Mesenchymal stem cell (in vitro differentiated cells and primary cell): ENCODE measurements around the gene ATAD1.
A peak's percentile ranks its signal among the peaks of the same experiment; 100 is the strongest.
"Not testable (repeated sequence)": the region's sequence is repeated elsewhere in the genome, so short reads cannot be mapped to it uniquely, and the experiment has no call there.

ENCODE experiments used
- DNase-seq: peaks from one replicate; pipeline ENCODE4 v3.0.0-alpha.2; 2013
- H2AFZ ChIP-seq: one replicate; pipeline ENCODE4 v1.6.1; 2013; ENCODE audit warnings: low read depth, mild to moderate bottlenecking, control low read depth, inconsistent platforms, low read length, moderate library complexity
- H2AK5ac ChIP-seq: 2 replicates; pipeline ENCODE4 v1.6.1; 2013; ENCODE audit warnings: low read length, moderate library complexity, mild to moderate bottlenecking, inconsistent platforms; ENCODE audit not compliant: severe bottlenecking
- H2BK120ac ChIP-seq: one replicate; pipeline ENCODE4 v1.6.1; 2013; ENCODE audit warnings: low read depth, mild to moderate bottlenecking, inconsistent platforms, low read length, moderate library complexity
- H2BK12ac ChIP-seq, 2 experiments: one replicate each; pipeline ENCODE4 v1.6.1; 2013; ENCODE audit warnings: inconsistent platforms in 2 of 2, low read length in 2 of 2, mild to moderate bottlenecking in 2 of 2, moderate library complexity in 2 of 2, control low read depth in 1 of 2
- H2BK15ac ChIP-seq: one replicate; pipeline ENCODE4 v1.6.1; 2013; ENCODE audit warnings: mild to moderate bottlenecking, low read depth, inconsistent platforms; ENCODE audit not compliant: poor library complexity, severe bottlenecking
- H2BK5ac ChIP-seq: 2 replicates; pipeline ENCODE4 v1.6.1; 2013; ENCODE audit warnings: low read depth, mild to moderate bottlenecking, low read length, control low read depth, inconsistent platforms; ENCODE audit not compliant: poor library complexity, severe bottlenecking
- H3K14ac ChIP-seq, 2 experiments: one replicate each; pipeline ENCODE4 v1.6.1; 2013; ENCODE audit warnings: inconsistent platforms in 2 of 2, low read length in 2 of 2, control low read depth in 1 of 2, mild to moderate bottlenecking in 1 of 2, moderate library complexity in 1 of 2
- H3K18ac ChIP-seq, 2 experiments: one replicate each; pipeline ENCODE4 v1.6.1; 2013; ENCODE audit warnings: inconsistent platforms in 2 of 2, low read length in 2 of 2, control low read depth in 1 of 2, low read depth in 1 of 2, mild to moderate bottlenecking in 1 of 2
- H3K23ac ChIP-seq, 2 experiments: one replicate each; pipeline ENCODE4 v1.6.1; 2013; ENCODE audit warnings: inconsistent platforms in 2 of 2, low read length in 2 of 2, mild to moderate bottlenecking in 2 of 2, moderate library complexity in 2 of 2, control low read depth in 1 of 2
- H3K27ac ChIP-seq: 2 replicates; pipeline ENCODE4 v1.5.1; 2013; ENCODE audit warnings: mild to moderate bottlenecking, moderate library complexity, low read length, control low read depth, inconsistent platforms; ENCODE audit not compliant: poor library complexity, severe bottlenecking
- H3K27me3 ChIP-seq, 2 experiments: 2 replicates each; pipeline versions ENCODE4 v1.6.1 to v1.7.0; 2013; ENCODE audit warnings: low read length in 2 of 2, mild to moderate bottlenecking in 2 of 2, moderate library complexity in 2 of 2, control low read depth in 1 of 2, inconsistent platforms in 1 of 2; ENCODE audit not compliant: control insufficient read depth in 1 of 2, insufficient read depth in 1 of 2
- H3K36me3 ChIP-seq, 2 experiments: 2 replicates each; pipeline versions ENCODE4 v1.6.1 to v1.7.0; 2013; ENCODE audit warnings: low read length in 2 of 2, control low read depth in 1 of 2, inconsistent platforms in 1 of 2, low read depth in 1 of 2, mild to moderate bottlenecking in 1 of 2; ENCODE audit not compliant: insufficient read depth in 2 of 2, control insufficient read depth in 1 of 2
- H3K4ac ChIP-seq, 2 experiments: one replicate each; pipeline ENCODE4 v1.6.1; 2013; ENCODE audit warnings: inconsistent platforms in 2 of 2, low read length in 2 of 2, mild to moderate bottlenecking in 2 of 2, moderate library complexity in 2 of 2, control low read depth in 1 of 2, low read depth in 1 of 2
- H3K4me1 ChIP-seq: 2 replicates; pipeline ENCODE4 v1.6.1; 2013; ENCODE audit warnings: low read depth, low read length, control low read depth; ENCODE audit not compliant: control insufficient read depth, insufficient read depth
- H3K4me2 ChIP-seq: 2 replicates; pipeline ENCODE4 v1.6.1; 2013; ENCODE audit warnings: low read length, mild to moderate bottlenecking, inconsistent platforms; ENCODE audit not compliant: poor library complexity, severe bottlenecking
- H3K4me3 ChIP-seq, 2 experiments: 2 replicates each; pipeline versions ENCODE4 v1.5.1 to v1.7.0; 2013; ENCODE audit warnings: low read length in 2 of 2, mild to moderate bottlenecking in 2 of 2, control low read depth in 1 of 2, low read depth in 1 of 2; ENCODE audit not compliant: insufficient read depth in 1 of 2
- H3K79me1 ChIP-seq: replicated peaks from 2 replicates; pipeline ENCODE4 v1.6.1; 2013; ENCODE audit warnings: mild to moderate bottlenecking, control low read depth, low read length, inconsistent platforms; ENCODE audit not compliant: poor library complexity, severe bottlenecking
- H3K9ac ChIP-seq: 2 replicates; pipeline ENCODE4 v1.7.0; 2013; ENCODE audit warnings: mild to moderate bottlenecking, low read length, moderate library complexity
- H3K9me3 ChIP-seq: 2 replicates; pipeline ENCODE4 v1.7.0; 2013; ENCODE audit warnings: mild to moderate bottlenecking, low read length; ENCODE audit not compliant: control insufficient read depth
- H4K8ac ChIP-seq: one replicate; pipeline ENCODE4 v1.6.1; 2013; ENCODE audit warnings: inconsistent platforms, mild to moderate bottlenecking, low read length, moderate library complexity
- H4K91ac ChIP-seq: one replicate; pipeline ENCODE4 v1.6.1; 2013; ENCODE audit warnings: mild to moderate bottlenecking, low read length, inconsistent platforms
- WGBS: methylation state at CpG from one replicate; pipeline ENCODE4 v1.1.7; 2013; ENCODE audit warnings: mixed read lengths; 5-methylcytosine and 5-hydroxymethylcytosine counted together

The ATAD1 gene

GRCh38 chr10:87850742-87851205 lies 32.7 kb upstream of the ATAD1 start:
- Histone ChIP-seq H2AFZ (no peak overlapping the region), H3K4me3 (no peak overlapping the region), H3K27ac (no peak overlapping the region), H2BK15ac (no peak overlapping the region), H3K9me3 (no peaks in the 10 kb centered on the region), H2BK12ac (no peak overlapping the region), H4K8ac (no peak overlapping the region), H3K9ac (peak overlapping the region; percentile 26), H3K79me1 (no peaks in the 10 kb centered on the region), H4K91ac (no peak overlapping the region), H3K4me2 (no peak overlapping the region), H3K36me3 (no peaks in the 10 kb centered on the region), H3K18ac (no peak overlapping the region), H2BK5ac (no peak overlapping the region), H3K4ac (no peak overlapping the region), H2BK120ac (no peak overlapping the region), H2AK5ac (no peak overlapping the region), H3K23ac (peak overlapping the region in 1 of 2 experiments; percentile 50), H3K14ac (no peak overlapping the region), H3K4me1 (no peaks in the 10 kb centered on the region), H3K27me3 (no peaks in the 10 kb centered on the region)
- WGBS, result 31% methylated on average over 3 of the region's 5 CpGs
- DNase-seq, result peak; percentile 73

GRCh38 chr10:87849001-87849400 lies 31.0 kb upstream of the ATAD1 start:
- no peak for DNase-seq
- Histone ChIP-seq H2BK120ac (no peak overlapping the region), H3K14ac (no peak overlapping the region), H3K27ac (no peak overlapping the region), H3K79me1 (peaks cover 2% of the 10 kb centered on the region), H3K36me3 (no peaks in the 10 kb centered on the region), H4K8ac (no peak overlapping the region), H3K9me3 (no peaks in the 10 kb centered on the region), H2AK5ac (no peak overlapping the region), H3K4me3 (no peak overlapping the region), H3K18ac (no peak overlapping the region), H3K4me2 (no peak overlapping the region), H2AFZ (no peak overlapping the region), H2BK5ac (no peak overlapping the region), H3K23ac (no peak overlapping the region), H3K9ac (no peak overlapping the region), H3K4me1 (no peaks in the 10 kb centered on the region), H4K91ac (no peak overlapping the region), H3K27me3 (no peaks in the 10 kb centered on the region), H3K4ac (no peak overlapping the region), H2BK15ac (no peak overlapping the region), H2BK12ac (no peak overlapping the region)

DNA sequence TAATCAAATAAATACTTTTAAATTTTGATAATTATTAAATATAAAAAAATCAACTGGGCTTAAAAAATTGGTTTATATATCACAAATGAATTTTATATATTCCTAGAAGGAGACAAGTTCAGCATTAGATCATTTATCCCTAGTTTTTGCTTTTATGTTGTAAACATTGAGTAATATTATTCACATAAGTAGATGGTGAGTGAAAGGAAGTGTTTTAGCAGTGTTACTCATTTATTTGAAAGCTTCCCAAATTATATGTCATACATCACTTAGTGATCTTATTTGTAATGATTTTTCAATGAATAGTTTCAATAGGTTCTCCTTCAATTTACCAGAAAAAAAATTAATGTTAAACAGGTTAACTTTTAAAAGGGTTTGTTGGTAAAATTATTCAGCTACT lies 29.5 kb upstream of the ATAD1 start:
- no peak overlapping the region for H3K18ac ChIP-seq
- H2BK12ac ChIP-seq, result no peak overlapping the region
- no peak overlapping the region for H4K8ac ChIP-seq
- no peak overlapping the region for H2AFZ ChIP-seq
- no peak overlapping the region for H3K4ac ChIP-seq
- H3K36me3 ChIP-seq, result no peaks in the 10 kb centered on the region
- H3K27ac ChIP-seq, result no peak overlapping the region
- H3K23ac ChIP-seq, result no peak overlapping the region
- no peak overlapping the region for H2BK120ac ChIP-seq
- peaks cover under 1% of the 10 kb centered on the region for H3K4me1 ChIP-seq
- no peak overlapping the region for H3K9ac ChIP-seq
- no peak overlapping the region for H3K4me2 ChIP-seq
- no peak overlapping the region for H3K14ac ChIP-seq
- no peak overlapping the region for H2BK5ac ChIP-seq
- no peak overlapping the region for H4K91ac ChIP-seq
- no peaks in the 10 kb centered on the region for H3K27me3 ChIP-seq
- H3K9me3 ChIP-seq, result no peaks in the 10 kb centered on the region
- no peak overlapping the region for H2AK5ac ChIP-seq
- H2BK15ac ChIP-seq, result no peak overlapping the region
- DNase-seq, result no peak
- H3K4me3 ChIP-seq, result no peak overlapping the region
- H3K79me1 ChIP-seq, result peaks cover 2% of the 10 kb centered on the region

GRCh38 chr10:87846711-87847110 lies 28.7 kb upstream of the ATAD1 start:
- not testable (repeated sequence) for H3K18ac ChIP-seq, H4K8ac ChIP-seq, H3K9ac ChIP-seq, H2AFZ ChIP-seq, H3K4me1 ChIP-seq, H3K4me3 ChIP-seq, H2BK12ac ChIP-seq, H2BK120ac ChIP-seq, H3K14ac ChIP-seq, H3K9me3 ChIP-seq, H4K91ac ChIP-seq, H2BK15ac ChIP-seq, H3K27ac ChIP-seq, H3K4ac ChIP-seq, H3K23ac ChIP-seq, DNase-seq, H3K36me3 ChIP-seq, H3K79me1 ChIP-seq, H3K4me2 ChIP-seq, H2BK5ac ChIP-seq, H2AK5ac ChIP-seq, H3K27me3 ChIP-seq
- WGBS, result 99% methylated on average over 8 of the region's 8 CpGs
